Activated CD8-positive, alpha-beta memory T cell treated with anti-CD3 and anti-CD28 coated beads, Interleukin-2, amount 50 U/mL, for 1 hour (primary cell): ENCODE measurements around the gene P3H3.
"Not testable (repeated sequence)": the region's sequence is repeated elsewhere in the genome, so short reads cannot be mapped to it uniquely, and the experiment has no call there.

Source experiments
- DNase-seq: peaks from one replicate; pipeline ENCODE4 v3.0.0-alpha.2; 2020; ENCODE audit errors: extremely low read depth

P3H3 gene

GRCh38 chr12:6866163-6866919, 38.1 kb downstream of the P3H3 start:
- DNase-seq: no peak

- no peak for DNase-seq
Observed at GRCh38 chr12:6866920-6867412, 38.8 kb downstream of the P3H3 start.

DNA sequence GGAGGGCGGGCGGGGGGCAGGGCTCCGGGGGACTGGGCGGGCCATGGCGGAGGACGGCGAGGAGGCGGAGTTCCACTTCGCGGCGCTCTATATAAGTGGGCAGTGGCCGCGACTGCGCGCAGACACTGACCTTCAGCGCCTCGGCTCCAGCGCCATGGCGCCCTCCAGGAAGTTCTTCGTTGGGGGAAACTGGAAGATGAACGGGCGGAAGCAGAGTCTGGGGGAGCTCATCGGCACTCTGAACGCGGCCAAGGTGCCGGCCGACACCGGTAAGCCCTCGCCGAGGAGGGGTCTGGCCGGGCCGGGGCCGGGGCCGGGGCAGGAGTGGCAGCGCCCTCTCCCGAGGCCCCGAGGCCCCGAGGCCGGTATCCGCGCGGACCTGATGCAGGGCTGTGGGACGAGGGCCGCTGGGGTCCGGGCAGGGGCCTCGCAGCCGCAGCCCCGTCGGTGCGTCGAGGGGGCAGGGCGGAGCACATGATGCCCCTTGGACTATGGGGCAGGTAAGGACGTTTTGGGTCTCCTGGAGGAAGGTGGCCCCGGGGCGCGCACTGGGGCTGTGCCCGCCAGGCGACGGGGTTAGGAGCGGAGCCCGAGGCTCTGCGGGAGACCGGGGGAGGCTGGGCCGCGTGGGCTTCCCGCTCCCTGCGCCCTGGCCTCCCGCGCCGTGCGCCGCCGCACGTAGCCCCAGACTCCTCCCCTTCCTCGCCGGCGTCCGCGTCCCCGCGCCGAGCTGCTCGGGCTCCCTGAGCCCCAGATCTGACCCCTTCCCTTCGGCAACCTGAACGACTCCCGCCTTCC, 39.4 kb downstream of the P3H3 start, which contains the start of gene TPI1:
Gene TPI1, plus strand, starts transcription at position 119 of the 798 bp plus-strand sequence. Its CDS starts 36 bp downstream, at position 155.
- peak; percentile 51 for DNase-seq

DNA sequence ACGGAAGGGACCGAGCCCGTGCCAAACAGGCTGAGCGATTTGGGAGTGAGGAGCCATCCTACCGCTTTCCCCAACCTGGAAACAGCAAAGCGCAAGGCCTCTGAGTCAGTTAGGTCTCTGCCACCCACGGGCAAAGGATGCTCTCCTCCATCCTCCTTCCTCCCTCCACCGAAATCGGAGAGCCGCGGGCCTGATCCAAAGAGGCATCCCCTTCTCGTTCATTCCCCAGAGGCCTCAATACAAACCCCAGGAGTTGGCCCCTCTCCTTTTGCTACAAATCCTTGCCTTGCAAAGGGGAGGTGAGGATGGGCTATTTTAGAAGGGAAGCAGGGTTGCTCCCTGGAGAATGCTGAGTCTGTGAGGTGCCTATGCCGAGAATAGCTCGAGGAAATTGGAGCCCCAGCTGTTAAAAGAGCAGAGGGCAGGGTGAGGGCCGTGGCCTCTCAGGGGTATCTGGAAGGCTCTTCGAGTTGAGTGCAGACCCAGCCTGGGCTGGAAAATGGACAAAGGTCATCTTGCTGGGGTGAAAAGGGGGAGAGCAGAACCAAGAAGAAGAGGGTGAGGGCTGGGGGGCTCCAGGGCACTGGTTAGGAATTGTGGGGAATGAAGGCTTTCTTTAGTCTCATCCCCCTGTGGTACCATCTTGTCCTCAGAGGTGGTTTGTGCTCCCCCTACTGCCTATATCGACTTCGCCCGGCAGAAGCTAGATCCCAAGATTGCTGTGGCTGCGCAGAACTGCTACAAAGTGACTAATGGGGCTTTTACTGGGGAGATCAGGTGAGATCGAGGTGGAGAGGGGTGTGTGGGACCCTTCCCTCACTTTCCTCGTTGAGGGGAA, 40.2 kb downstream of the P3H3 start:
- DNase-seq: no peak

GRCh38 chr12:6869049-6870021, 41.1 kb downstream of the P3H3 start:
- peak; percentile 56 for DNase-seq

DNA sequence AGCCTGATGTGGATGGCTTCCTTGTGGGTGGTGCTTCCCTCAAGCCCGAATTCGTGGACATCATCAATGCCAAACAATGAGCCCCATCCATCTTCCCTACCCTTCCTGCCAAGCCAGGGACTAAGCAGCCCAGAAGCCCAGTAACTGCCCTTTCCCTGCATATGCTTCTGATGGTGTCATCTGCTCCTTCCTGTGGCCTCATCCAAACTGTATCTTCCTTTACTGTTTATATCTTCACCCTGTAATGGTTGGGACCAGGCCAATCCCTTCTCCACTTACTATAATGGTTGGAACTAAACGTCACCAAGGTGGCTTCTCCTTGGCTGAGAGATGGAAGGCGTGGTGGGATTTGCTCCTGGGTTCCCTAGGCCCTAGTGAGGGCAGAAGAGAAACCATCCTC, 42.1 kb downstream of the P3H3 start:
- not testable (repeated sequence) for DNase-seq

DNA sequence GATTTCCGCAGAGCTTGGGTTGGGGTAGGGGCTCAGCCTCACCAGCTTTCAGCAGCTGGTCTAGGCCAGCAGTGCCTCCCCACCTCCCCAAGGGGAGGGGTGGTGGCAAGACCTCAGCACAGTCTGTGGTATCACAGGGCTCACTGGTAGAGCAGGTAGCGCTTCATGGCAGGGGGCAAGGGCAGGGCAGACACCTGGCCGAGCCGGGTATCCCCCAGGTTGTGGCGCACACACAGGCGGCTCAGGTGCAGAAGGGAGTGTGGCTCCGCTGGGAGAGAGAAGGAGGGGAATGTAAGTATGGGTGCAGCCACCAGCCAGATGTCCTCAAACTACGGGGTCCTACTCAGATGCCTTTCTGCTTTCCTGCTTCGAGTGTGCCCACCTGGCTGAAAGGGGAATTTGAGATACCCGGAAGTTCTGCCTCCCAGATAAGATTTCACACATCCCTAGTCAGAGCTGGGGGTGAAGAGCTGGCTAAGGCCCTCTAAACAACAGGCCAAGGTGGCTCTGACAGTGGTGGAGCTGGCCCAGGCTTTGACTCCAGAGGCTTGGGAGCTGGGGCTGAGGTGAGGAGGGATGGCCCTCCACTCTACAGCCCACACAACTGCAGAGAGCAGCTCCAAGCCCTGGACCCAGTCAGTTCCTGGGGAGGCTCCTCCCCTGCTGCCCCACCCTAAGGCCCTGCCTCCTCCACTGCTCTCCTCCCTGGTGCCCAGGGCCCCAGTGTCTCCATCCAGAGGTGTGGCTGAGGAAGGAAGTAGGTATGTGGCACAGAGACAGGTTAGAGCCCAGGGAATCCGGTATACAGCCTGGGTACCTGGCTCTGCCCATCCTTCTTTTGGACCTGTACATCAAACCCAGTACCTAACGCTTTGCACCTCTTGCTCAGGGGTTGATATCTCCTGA, 43.1 kb downstream of the P3H3 start:
- DNase-seq: no peak

DNA sequence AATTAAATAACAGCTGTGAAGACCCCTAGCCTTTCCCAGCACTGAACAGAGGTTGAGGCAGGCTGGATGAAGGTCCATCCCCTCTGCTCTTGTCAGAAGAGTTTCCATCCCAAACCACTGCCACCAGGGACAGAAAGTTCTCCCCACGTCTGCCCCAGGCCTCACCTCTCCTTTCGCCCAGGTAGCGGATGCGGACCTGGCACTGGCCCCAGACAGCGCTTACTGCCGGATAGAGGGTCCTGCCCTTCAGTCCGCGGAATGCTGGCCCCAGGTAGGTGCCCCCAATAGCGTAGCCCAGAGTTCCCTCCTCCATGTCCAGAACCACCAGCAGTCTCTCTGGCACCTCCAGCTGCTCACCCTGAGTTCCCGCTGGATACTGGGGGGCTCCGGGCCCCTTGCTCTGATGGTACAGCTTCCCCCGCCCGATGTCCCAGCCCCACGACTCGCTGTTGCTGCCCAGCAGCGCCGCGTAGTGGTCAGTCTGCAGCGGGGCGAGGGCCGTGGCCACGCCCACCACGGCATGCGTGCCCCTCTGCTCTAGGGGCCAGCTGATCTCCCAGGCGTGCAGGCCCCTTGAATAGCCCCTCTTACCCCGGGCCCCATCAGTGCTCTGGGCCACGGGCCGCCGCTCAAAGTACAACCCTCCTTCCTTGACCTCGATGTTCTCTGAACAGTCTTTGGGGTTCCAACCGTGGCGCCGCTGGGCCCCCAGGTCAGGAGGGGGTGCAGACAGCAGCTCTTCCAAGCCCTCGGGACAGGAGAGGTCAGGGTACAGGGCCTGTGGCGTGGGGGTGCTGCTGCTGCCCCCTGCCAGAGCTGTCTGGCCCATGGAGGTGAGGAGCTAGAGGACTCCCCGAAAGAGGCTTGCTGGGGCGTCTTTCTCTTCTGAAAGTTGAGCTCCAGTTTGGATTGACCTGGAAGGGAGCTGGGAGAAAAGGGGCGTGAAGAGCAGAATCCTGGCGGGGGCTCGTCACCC, 44.2 kb downstream of the P3H3 start:
- DNase-seq: peak; percentile 43

DNA sequence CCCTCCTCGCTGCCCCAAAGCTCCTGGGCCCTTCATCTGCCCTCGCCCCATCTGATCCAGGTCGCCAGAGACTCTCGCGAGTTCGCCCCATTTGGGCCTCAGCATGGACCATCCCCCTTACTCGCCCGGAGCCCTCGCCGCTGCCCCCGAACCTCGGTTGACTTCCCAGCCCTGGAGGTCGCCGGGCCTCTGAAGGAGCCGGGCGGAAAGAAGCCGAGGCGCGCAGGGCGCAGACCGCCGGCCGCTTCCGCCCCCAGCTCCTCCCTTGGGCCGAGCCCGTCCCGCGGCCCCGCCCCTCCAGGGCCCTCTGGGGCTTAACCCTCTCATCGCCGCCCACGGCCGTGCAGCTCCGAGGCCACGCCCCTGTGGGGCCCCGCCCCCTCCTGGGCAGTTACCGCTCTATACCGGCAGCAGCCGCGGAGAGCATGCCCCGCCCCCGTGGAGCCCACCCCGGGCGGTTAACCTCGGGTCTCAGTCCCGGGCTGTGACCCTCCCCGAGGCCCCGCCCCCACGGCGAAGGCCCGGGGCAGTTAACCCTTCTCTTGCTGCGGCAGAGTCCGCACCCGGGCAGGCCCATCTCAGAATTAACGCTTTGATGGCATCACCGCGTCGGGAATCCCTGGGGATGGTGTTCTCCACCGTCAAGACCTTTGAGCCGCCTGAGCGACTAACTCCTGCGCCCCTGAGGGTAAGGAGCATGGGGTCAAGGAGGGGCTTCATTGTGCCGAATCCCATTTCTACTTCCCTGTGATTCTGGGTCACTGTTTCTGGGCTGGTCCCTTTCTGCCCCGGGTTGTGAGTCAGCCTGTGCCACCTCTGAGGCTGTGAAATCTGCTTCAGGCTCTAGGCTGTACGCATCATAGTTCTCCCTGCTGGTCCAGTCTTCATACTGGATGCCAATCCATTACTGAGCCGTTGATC, 45.1 kb downstream of the P3H3 start, which contains the start of gene SPSB2:
Gene SPSB2, minus strand, starts transcription at position 210 of the 921 bp plus-strand sequence. CDS start 402 bp downstream, outside the sequence.
- DNase-seq: peak; percentile 80

DNA sequence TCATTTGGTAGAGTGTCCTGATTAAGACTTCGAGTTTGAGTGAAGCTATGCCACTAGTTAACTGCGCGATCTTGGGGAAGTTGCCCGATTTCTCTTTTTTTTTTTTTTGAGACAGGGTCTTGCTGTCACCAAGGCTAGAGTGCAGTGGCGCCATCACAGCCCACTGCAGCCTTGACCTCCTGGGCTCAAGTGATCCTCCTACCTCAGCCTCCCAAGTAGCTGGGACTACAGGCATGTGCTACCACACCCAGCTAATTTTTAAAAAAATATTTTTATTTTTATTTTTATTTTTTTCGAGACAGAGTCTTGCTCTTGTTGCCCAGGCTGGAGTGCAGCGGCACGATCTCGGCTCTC, 45.8 kb downstream of the P3H3 start:
- DNase-seq: not testable (repeated sequence)

DNA sequence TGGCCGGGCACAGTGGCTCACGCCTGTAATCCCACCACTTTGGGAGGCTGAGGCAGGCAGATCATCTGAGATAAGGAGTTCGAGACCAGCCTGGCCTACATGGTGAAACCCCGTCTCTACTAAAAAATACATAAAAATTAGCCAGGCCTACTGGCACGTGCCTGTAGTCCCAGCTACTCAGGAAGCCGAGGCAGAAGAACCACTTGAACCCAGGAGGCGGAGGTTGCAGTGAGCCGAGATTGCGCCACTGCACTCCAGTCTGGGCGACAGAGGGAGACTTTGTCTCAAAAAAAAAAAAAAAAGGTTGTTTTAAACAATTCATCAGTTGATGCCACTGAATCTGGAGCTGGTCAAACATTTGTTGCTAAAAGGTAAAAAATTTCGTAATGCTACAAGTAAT, 51.6 kb downstream of the P3H3 start:
- DNase-seq: not testable (repeated sequence)

DNA sequence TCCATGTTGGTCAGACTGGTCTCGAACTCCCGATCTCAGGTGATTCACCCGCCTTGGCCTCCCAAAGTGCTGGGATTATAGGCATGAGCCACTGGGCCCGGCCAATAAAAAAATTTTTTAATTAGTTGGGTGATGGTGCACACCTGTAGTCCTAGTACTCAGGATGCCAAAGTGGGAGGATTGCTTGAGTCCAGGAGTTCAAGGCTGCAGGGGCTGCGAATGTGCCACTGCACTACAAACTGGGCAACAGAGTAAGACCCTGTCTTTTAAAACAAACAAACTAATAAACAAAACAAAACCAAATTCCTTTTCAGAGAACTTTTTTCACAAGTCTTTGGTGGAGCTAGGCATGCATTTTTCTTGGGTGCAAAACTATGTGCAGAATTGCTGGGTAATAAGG, 55.0 kb downstream of the P3H3 start:
- DNase-seq: no peak

- DNase-seq: no peak
Observed at GRCh38 chr12:6883683-6884082, 55.5 kb downstream of the P3H3 start.

DNA sequence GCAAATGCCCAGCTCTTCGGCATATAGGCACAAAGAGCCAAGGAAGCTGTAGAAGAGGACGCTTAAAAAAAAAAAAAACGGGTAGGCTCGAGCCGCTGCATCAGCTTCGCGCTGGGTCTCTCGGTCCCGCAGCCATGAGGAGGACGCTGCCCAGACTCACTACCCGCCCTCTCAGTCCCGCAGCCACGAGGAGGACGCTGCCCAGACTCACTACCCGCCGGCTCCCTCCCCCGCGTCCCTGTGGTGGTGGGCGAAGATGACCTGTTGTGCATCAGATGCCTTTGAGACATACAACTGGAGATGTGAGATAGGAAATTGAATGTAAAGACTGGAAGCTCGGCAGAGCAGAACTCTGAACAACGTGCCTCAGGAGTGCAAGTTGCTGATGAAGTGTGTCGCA, 56.3 kb downstream of the P3H3 start:
- no peak for DNase-seq

GRCh38 chr12:6886206-6886999, 58.2 kb downstream of the P3H3 start:
- DNase-seq: not testable (repeated sequence)

DNA sequence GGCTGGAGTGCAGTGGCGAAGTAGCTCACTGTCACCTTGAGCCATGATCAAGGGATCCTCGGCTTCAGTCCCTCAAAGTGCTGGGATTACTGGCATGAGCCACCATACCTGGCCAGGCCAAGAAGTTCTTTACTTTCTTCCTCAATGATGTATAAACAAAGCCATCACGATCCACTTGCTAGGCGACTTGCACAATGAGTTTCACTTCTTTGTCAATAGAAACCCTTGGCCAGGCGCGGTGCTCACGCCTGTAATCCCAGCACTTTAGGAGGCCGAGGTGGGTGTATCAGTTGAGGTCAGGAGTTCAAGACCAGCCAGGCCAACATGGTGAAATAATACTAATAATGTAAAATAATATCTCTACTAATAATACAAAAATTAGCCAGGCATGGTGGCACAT, 59.3 kb downstream of the P3H3 start:
- no peak for DNase-seq
